K562 (cell line): ENCODE measurements around the gene SERP1. TPM values are rescaled to one million over a fixed set of nuclear protein-coding genes. Genes with fewer than 3 reads are reported as not detected.

Experiments used
- ATAC-seq: fragments of 200-7000 bp; cut with Tn5 transposase; 3 replicates; pipeline ENCODE4 v1.9.1; 2020; ENCODE audit warnings: moderate library complexity
- BruUV-seq: library from RNA; stranded (reverse); fragments of 400-500 nt; replicated peaks from 2 replicates; lab custom pipeline; 2021; lab: Mats Ljungman, UMichigan
- CTCF ChIA-PET: fragments of 300-600 bp; formaldehyde crosslinking; extraction: SDS; loops from one replicate; lab custom pipeline; 2021; ENCODE audit warnings: low intra/inter-chr PET ratio; lab: Yijun Ruan, JAX
- POLR2A ChIA-PET: fragments of 300-600, 350-650 bp; sonication (Branson Sonifier 250); formaldehyde crosslinking; extraction: SDS; loops from one replicate; lab custom pipeline; 2021; ENCODE audit warnings: antibody characterized with exemption, inconsistent platforms; lab: Yijun Ruan, JAX
- DNase-seq, 4 experiments: peaks; one replicate each; pipeline versions ENCODE4 v3.0.0 to v3.0.0-alpha.2; 2011 to 2018; ENCODE audit warnings: low spot score in 3 of 4, mixed read lengths in 3 of 4; ENCODE audit errors: extremely low read depth in 1 of 4
- FAIRE-seq: peaks from 2 replicates; lab custom pipeline; 2011; peaks lifted over from hg19 to GRCh38; lab: Jason Lieb, UNC
- H2AFZ ChIP-seq: 2 replicates; pipeline ENCODE4 v1.6.0; 2011; ENCODE audit warnings: low read depth, low read length, control low read depth, inconsistent platforms
- H3K27ac ChIP-seq: fragments of 200-600 bp; 3 replicates; pipeline ENCODE4 v1.8.0; 2011; ENCODE audit warnings: low read depth, mild to moderate bottlenecking, control low read depth, inconsistent platforms, low read length, moderate library complexity, mixed read lengths; ENCODE audit errors: extremely low read depth
- H3K27me3 ChIP-seq, 2 experiments: fragments of 300-600 bp in 1 of 2; 2 replicates in 1 of 2; 3 replicates in 1 of 2; pipeline versions ENCODE4 v1.6.0 to v1.8.0; 2011; ENCODE audit warnings: inconsistent platforms in 2 of 2, low read length in 2 of 2, mild to moderate bottlenecking in 1 of 2, mixed read lengths in 1 of 2, moderate library complexity in 1 of 2; ENCODE audit not compliant: control insufficient read depth in 2 of 2, insufficient read depth in 2 of 2
- H3K36me3 ChIP-seq: fragments of 300-600 bp; 3 replicates; pipeline ENCODE4 v1.8.0; 2011; ENCODE audit warnings: mild to moderate bottlenecking, low read length, inconsistent platforms; ENCODE audit not compliant: control insufficient read depth, insufficient read depth
- H3K4me1 ChIP-seq, 2 experiments: fragments of 200-600 bp in 1 of 2; replicated peaks in 1 of 2; 2 replicates in 1 of 2; 3 replicates in 1 of 2; pipeline versions ENCODE4 v1.5.1 to v1.8.0; 2011; ENCODE audit warnings: inconsistent platforms in 2 of 2, low read length in 2 of 2, mild to moderate bottlenecking in 1 of 2, mixed read lengths in 1 of 2, moderate library complexity in 1 of 2; ENCODE audit not compliant: control insufficient read depth in 2 of 2, insufficient read depth in 2 of 2
- H3K4me2 ChIP-seq: 2 replicates; pipeline ENCODE4 v1.6.1; 2011; ENCODE audit warnings: low read length, control low read depth, inconsistent platforms, mixed read lengths; ENCODE audit not compliant: insufficient read depth
- H3K4me3 ChIP-seq: fragments of 200-600 bp; sonication (generic), shearing (Covaris generic); 2 replicates; pipeline ENCODE4 v1.5.1; 2016; ENCODE audit warnings: control low read depth, inconsistent platforms
- H3K79me2 ChIP-seq: fragments of 200-600 bp; 3 replicates; pipeline ENCODE4 v1.8.0; 2011; ENCODE audit warnings: low read length, inconsistent platforms; ENCODE audit not compliant: control insufficient read depth, insufficient read depth
- H3K9ac ChIP-seq, 2 experiments: 2 replicates each; pipeline versions ENCODE4 v1.6.0 to v1.6.1; 2011; ENCODE audit warnings: low read depth in 2 of 2, low read length in 2 of 2, control low read depth in 1 of 2, inconsistent platforms in 1 of 2, mild to moderate bottlenecking in 1 of 2, mixed read lengths in 1 of 2; ENCODE audit not compliant: insufficient read depth in 1 of 2
- H3K9me1 ChIP-seq: one replicate; pipeline ENCODE4 v1.6.0; 2011; ENCODE audit warnings: inconsistent platforms, mild to moderate bottlenecking, low read length, moderate library complexity; ENCODE audit not compliant: control insufficient read depth, insufficient read depth
- H3K9me3 ChIP-seq: replicated peaks from 2 replicates; pipeline ENCODE4 v1.5.1; 2011; ENCODE audit warnings: low read depth, low read length, inconsistent platforms; ENCODE audit not compliant: control insufficient read depth, insufficient read depth
- H4K20me1 ChIP-seq: replicated peaks from 2 replicates; pipeline ENCODE4 v1.6.1; 2011; ENCODE audit warnings: low read length, inconsistent platforms, mixed read lengths; ENCODE audit not compliant: control insufficient read depth, insufficient read depth
- CHD1 ChIP-seq: fragments of 200-600 bp; sonication (generic); IDR thresholded peaks from one replicate; pipeline ENCODE4 v1.6.1; 2012; ENCODE audit warnings: mild to moderate bottlenecking, moderate library complexity, low read length, inconsistent platforms
- ZNF830 ChIP-seq: fragments of 250-450 bp; sonication (Bioruptor Pico); IDR thresholded peaks from 2 replicates; pipeline ENCODE4 v1.5.0; 2021; ENCODE audit warnings: mild to moderate bottlenecking
- WGBS: fragments of 100-300 bp; shearing (Covaris generic); methylation state at CpG from one replicate; pipeline ENCODE4 v1.1.6; 2016; ENCODE audit warnings: low coverage, mixed read lengths; ENCODE audit not compliant: insufficient coverage; ENCODE audit errors: missing lambda C conversion rate; 5-methylcytosine and 5-hydroxymethylcytosine counted together
- in situ Hi-C: fragments of 300-500 bp; cut with MboI; formaldehyde crosslinking; loops from 4 replicates; pipeline ENCODE4 v1.15.0; 2018; ENCODE audit warnings: inconsistent platforms, mixed read lengths
- intact Hi-C: fragments of 100-400 bp; cut with micrococcal nuclease; formaldehyde crosslinking; loops from 2 replicates; pipeline ENCODE4 v1.14.2; 2022
- polyA plus RNA-seq, 8 experiments: library from polyadenylated mRNA; depleted of rRNA in 4 of 8; stranded (reverse) in 5 of 8; unstranded in 3 of 8; fragments of >200 nt; fragmentation: Nextera tagmentation in 2 of 8; fragmentation: Illumina TruSeq in 1 of 8; extraction: Ambion mirVana in 2 of 8; extraction: Trizol in 1 of 8; gene quantifications; 2 replicates each; pipeline versions ENCODE4 v1.2.1 to v1.2.3, GENCODE V29; 2011 to 2014; ENCODE audit warnings: inconsistent platforms in 1 of 8, missing spikeins in 1 of 8
- total RNA-seq, 7 experiments: library from RNA; depleted of rRNA in 6 of 7; stranded (reverse); fragments of >200 nt in 6 of 7; fragmentation: Illumina TruSeq in 2 of 7; extraction: Trizol in 2 of 7; gene quantifications; 2 replicates each; pipeline versions ENCODE4 v1.2.1 to v1.2.3, GENCODE V29; 2011 to 2021; ENCODE audit warnings: low replicate concordance in 1 of 7
- TF ChIP-seq, protein P1 (sequence below), 2 experiments: IDR thresholded peaks; 2 replicates each; pipeline ENCODE4 v1.6.1; 2011; ENCODE audit warnings: borderline replicate concordance in 1 of 2, control low read depth in 1 of 2, low read depth in 1 of 2, low read length in 1 of 2, mild to moderate bottlenecking in 1 of 2, mixed read lengths in 1 of 2, moderate library complexity in 1 of 2; ENCODE audit not compliant: insufficient read depth in 1 of 2, insufficient read length in 1 of 2, poor library complexity in 1 of 2, severe bottlenecking in 1 of 2; ENCODE audit errors: extremely low read depth in 1 of 2

The SERP1 gene
- total and polyA plus RNA-seq, 9 of the 15 experiments (the other 6 are each of a cell fraction or from before 2014, with no cell fraction given): 38.6 to 443 (median 121) TPM

GRCh38 chr3:150556792-150557191 lies 10.5 kb upstream of the SERP1 start:
- 0 out of 2 replicates have a peak, but pooled peaks cover 4% of the 10 kb centered on the region for H4K20me1 ChIP-seq
- no peaks in the 10 kb centered on the region for H3K27me3 ChIP-seq
- no peak overlapping the region for H3K9ac ChIP-seq
- no peak for DNase-seq
- BruUV-seq: no TSS peak
- no peak for ATAC-seq
- H3K4me2 ChIP-seq: no peak overlapping the region
- no peaks in the 10 kb centered on the region for H3K9me3 ChIP-seq
- H3K36me3 ChIP-seq: peaks cover 86% of the 10 kb centered on the region
- no peak overlapping the region for H3K27ac ChIP-seq
- ChIA-PET POLR2A (interaction anchor here (1.0 to 1.9 kb wide), 4 partner anchors 8 to 20 kb away, joined by 3 to 9 read pairs (median 5); partner anchors contain the start of genes EIF2A and SERP1), CTCF (no interaction called here)
- WGBS: 93% methylated on average over 2 of the region's 2 CpGs
- FAIRE-seq: no peak
- no peaks in the 10 kb centered on the region for H3K9me1 ChIP-seq
- H3K79me2 ChIP-seq: peaks cover 70% of the 10 kb centered on the region
- in situ Hi-C loops (no loop called here), intact Hi-C loops (no loop called here)
- no peak overlapping the region for H2AFZ ChIP-seq
- no peaks in the 10 kb centered on the region for H3K4me1 ChIP-seq
- TF ChIP-seq CHD1 (no peak), ZNF830 (CRISPR knock-in tag) (no peak)
- TF ChIP-seq, protein P1, sequence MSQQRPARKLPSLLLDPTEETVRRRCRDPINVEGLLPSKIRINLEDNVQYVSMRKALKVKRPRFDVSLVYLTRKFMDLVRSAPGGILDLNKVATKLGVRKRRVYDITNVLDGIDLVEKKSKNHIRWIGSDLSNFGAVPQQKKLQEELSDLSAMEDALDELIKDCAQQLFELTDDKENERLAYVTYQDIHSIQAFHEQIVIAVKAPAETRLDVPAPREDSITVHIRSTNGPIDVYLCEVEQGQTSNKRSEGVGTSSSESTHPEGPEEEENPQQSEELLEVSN (IDR thresholded peaks at IDR 0.05; ENCODE audit: borderline replicate concordance in 1 of 2, extremely low read depth in 1 of 2, insufficient read depth in 1 of 2, insufficient read length in 1 of 2, low read depth in 1 of 2, low read length in 1 of 2, poor library complexity in 1 of 2, severe bottlenecking in 1 of 2): no peak
- no peak overlapping the region for H3K4me3 ChIP-seq
